Naive B cell (primary cell): Measurements from ENCODE around the gene IFI27L2. TPM values are rescaled to one million over a fixed set of nuclear protein-coding genes. Genes with fewer than 3 reads are reported as not detected.

Experiments
- ATAC-seq, 2 donors: fragments of 150-1000 bp; cut with Tn5 transposase; 2 replicates each; pipeline ENCODE4 v1.10.0; 2021; ENCODE audit warnings: low read depth in 2 of 2, mild to moderate bottlenecking in 2 of 2, moderate library complexity in 2 of 2
- DNase-seq: peaks from one replicate; pipeline ENCODE4 v3.0.0; 2022
- H3K27ac Mint-ChIP-seq, 6 donors: one replicate each; pipeline ENCODE4 v1.8.0; 2020 to 2022; ENCODE audit warnings: mild to moderate bottlenecking in 6 of 6, mixed read lengths in 6 of 6, moderate library complexity in 5 of 6, inconsistent platforms in 2 of 6
- H3K27me3 Mint-ChIP-seq, 3 donors: one replicate each; pipeline ENCODE4 v1.8.0; 2021 to 2022; ENCODE audit warnings: mixed read lengths in 3 of 3, mild to moderate bottlenecking in 1 of 3
- H3K36me3 Mint-ChIP-seq, 2 donors: one replicate each; pipeline ENCODE4 v1.8.0; 2020 to 2022; ENCODE audit warnings: mixed read lengths in 2 of 2, inconsistent platforms in 1 of 2, mild to moderate bottlenecking in 1 of 2
- H3K4me1 Mint-ChIP-seq, 3 donors: one replicate each; pipeline ENCODE4 v1.8.0; 2020 to 2022; ENCODE audit warnings: mixed read lengths in 3 of 3, inconsistent platforms in 1 of 3, mild to moderate bottlenecking in 1 of 3, moderate library complexity in 1 of 3
- H3K4me3 Mint-ChIP-seq, 8 donors: one replicate each; pipeline ENCODE4 v1.8.0; 2020 to 2022; ENCODE audit warnings: mild to moderate bottlenecking in 8 of 8, mixed read lengths in 8 of 8, moderate library complexity in 8 of 8, inconsistent platforms in 2 of 8
- H3K9me3 Mint-ChIP-seq, 7 donors: one replicate each; pipeline ENCODE4 v1.8.0; 2020 to 2022; ENCODE audit warnings: mixed read lengths in 7 of 7, mild to moderate bottlenecking in 5 of 7, inconsistent platforms in 2 of 7, moderate library complexity in 1 of 7
- polyA plus RNA-seq, 6 donors: library from polyadenylated mRNA; unstranded; fragments of 300-500 nt; fragmentation: Illumina TruSeq; gene quantifications; one replicate each; pipeline ENCODE4 v1.2.3, GENCODE V29; 2021; ENCODE audit warnings: low read depth in 6 of 6

Gene IFI27L2
- polyA plus RNA-seq, 6 donors from 2014 or later: 62.8 to 96.4 (median 72.6) TPM

GRCh38 chr14:94126800-94127199, 2.6 kb downstream of the IFI27L2 start:
- peaks cover 0 to 11% (median 9%) of the 10 kb centered on the region in 3 donors for H3K27me3 Mint-ChIP-seq

GRCh38 chr14:94126419-94126677, 3.1 kb downstream of the IFI27L2 start:
- peak overlapping the region in 1 of 8 donors; percentile 1 for H3K4me3 Mint-ChIP-seq
- peaks cover 2 to 15% (median 13%) of the 10 kb centered on the region in 3 donors for H3K27me3 Mint-ChIP-seq
- peaks cover 19 to 22% (median 20%) of the 10 kb centered on the region in 3 donors for H3K4me1 Mint-ChIP-seq
- no peak for DNase-seq
- no peak for ATAC-seq
- peaks cover 0 to 11% of the 10 kb centered on the region in 2 donors for H3K36me3 Mint-ChIP-seq
- no peak overlapping the region for H3K27ac Mint-ChIP-seq
- peaks cover 2 to 19% (median 10%) of the 10 kb centered on the region in 7 donors for H3K9me3 Mint-ChIP-seq

More at GRCh38 chr14:94126800-94127199, 2.6 kb downstream of the IFI27L2 start:
- Mint-ChIP-seq H3K36me3 (peaks cover 0 to 9% of the 10 kb centered on the region in 2 donors), H3K4me1 (peaks cover 19 to 22% (median 20%) of the 10 kb centered on the region in 3 donors), H3K9me3 (peaks cover 2 to 14% (median 10%) of the 10 kb centered on the region in 7 donors), H3K27ac (no peak overlapping the region), H3K4me3 (peak overlapping the region in 1 of 8 donors; percentile 92)
- no peak for ATAC-seq
- no peak for DNase-seq

GRCh38 chr14:94125659-94126418, 3.6 kb downstream of the IFI27L2 start:
- Mint-ChIP-seq H3K4me1 (peaks cover 19 to 22% (median 20%) of the 10 kb centered on the region in 3 donors), H3K27me3 (peaks cover 7 to 20% (median 18%) of the 10 kb centered on the region in 3 donors), H3K27ac (peak overlapping the region in 1 of 6 donors; percentile 54), H3K36me3 (peaks cover 3 to 16% of the 10 kb centered on the region in 2 donors), H3K4me3 (peak overlapping the region in 1 of 8 donors; percentile 27), H3K9me3 (peaks cover 4 to 24% (median 12%) of the 10 kb centered on the region in 7 donors)
- ATAC-seq (no peak), DNase-seq (no peak)

GRCh38 chr14:94124582-94125377, 4.6 kb downstream of the IFI27L2 start:
- peaks cover 13 to 15% (median 15%) of the 10 kb centered on the region in 3 donors for H3K4me1 Mint-ChIP-seq
- no peak for ATAC-seq
- no peak for DNase-seq
- peak overlapping the region in 1 of 8 donors; percentile 48 for H3K4me3 Mint-ChIP-seq
- no peak overlapping the region for H3K27ac Mint-ChIP-seq
- peaks cover 11 to 34% (median 16%) of the 10 kb centered on the region in 7 donors for H3K9me3 Mint-ChIP-seq
- peaks cover 13 to 29% (median 25%) of the 10 kb centered on the region in 3 donors for H3K27me3 Mint-ChIP-seq
- H3K36me3 Mint-ChIP-seq: peaks cover 7 to 24% of the 10 kb centered on the region in 2 donors

- Mint-ChIP-seq H3K9me3 (peaks cover 12 to 41% (median 19%) of the 10 kb centered on the region in 7 donors), H3K4me3 (no peak overlapping the region), H3K27ac (no peak overlapping the region), H3K36me3 (peaks cover 7 to 29% of the 10 kb centered on the region in 2 donors), H3K27me3 (peaks cover 13 to 37% (median 25%) of the 10 kb centered on the region in 3 donors), H3K4me1 (peaks cover 5 to 7% (median 6%) of the 10 kb centered on the region in 3 donors)
- ATAC-seq (no peak), DNase-seq (no peak)
Observed at GRCh38 chr14:94123868-94124267, 5.5 kb downstream of the IFI27L2 start.

GRCh38 chr14:94123296-94123695, 6.1 kb downstream of the IFI27L2 start:
- no peak overlapping the region for H3K4me3 Mint-ChIP-seq
- H3K27ac Mint-ChIP-seq: no peak overlapping the region

GRCh38 chr14:94122438-94122837, 7.0 kb downstream of the IFI27L2 start:
- Mint-ChIP-seq H3K4me3 (no peak overlapping the region), H3K27ac (no peak overlapping the region), H3K9me3 (peaks cover 12 to 41% (median 19%) of the 10 kb centered on the region in 7 donors), H3K27me3 (peaks cover 15 to 44% (median 34%) of the 10 kb centered on the region in 3 donors), H3K4me1 (no peaks in the 10 kb centered on the region), H3K36me3 (peaks cover 7 to 29% of the 10 kb centered on the region in 2 donors)
- DNase-seq (no peak), ATAC-seq (no peak)

More at GRCh38 chr14:94123296-94123695, 6.1 kb downstream of the IFI27L2 start:
- Mint-ChIP-seq H3K36me3 (peaks cover 7 to 29% of the 10 kb centered on the region in 2 donors), H3K4me1 (peaks cover 0 to under 1% (median under 1%) of the 10 kb centered on the region in 3 donors), H3K9me3 (peaks cover 12 to 41% (median 19%) of the 10 kb centered on the region in 7 donors), H3K27me3 (peaks cover 13 to 37% (median 25%) of the 10 kb centered on the region in 3 donors)
- DNase-seq: no peak
- no peak for ATAC-seq

GRCh38 chr14:94121485-94121884, 7.9 kb downstream of the IFI27L2 start:
- Mint-ChIP-seq H3K36me3 (peaks cover 7 to 29% of the 10 kb centered on the region in 2 donors), H3K4me3 (no peak overlapping the region), H3K4me1 (no peaks in the 10 kb centered on the region), H3K27me3 (peaks cover 25 to 54% (median 43%) of the 10 kb centered on the region in 3 donors), H3K9me3 (peaks cover 12 to 41% (median 19%) of the 10 kb centered on the region in 7 donors), H3K27ac (no peak overlapping the region)
- ATAC-seq (no peak), DNase-seq (no peak)

GRCh38 chr14:94120667-94121340, 8.6 kb downstream of the IFI27L2 start:
- H3K36me3 Mint-ChIP-seq: peaks cover 7 to 29% of the 10 kb centered on the region in 2 donors
- no peak overlapping the region for H3K4me3 Mint-ChIP-seq
- no peaks in the 10 kb centered on the region for H3K4me1 Mint-ChIP-seq
- H3K27me3 Mint-ChIP-seq: peaks cover 28 to 61% (median 50%) of the 10 kb centered on the region in 3 donors
- H3K9me3 Mint-ChIP-seq: peaks cover 12 to 41% (median 19%) of the 10 kb centered on the region in 7 donors
- H3K27ac Mint-ChIP-seq: no peak overlapping the region
- ATAC-seq: no peak
- no peak for DNase-seq

GRCh38 chr14:94119071-94119470, 10.3 kb downstream of the IFI27L2 start:
- Mint-ChIP-seq H3K4me3 (no peak overlapping the region), H3K27ac (no peak overlapping the region), H3K4me1 (no peaks in the 10 kb centered on the region), H3K27me3 (peaks cover 33 to 78% (median 67%) of the 10 kb centered on the region in 3 donors), H3K36me3 (peaks cover 7 to 29% of the 10 kb centered on the region in 2 donors), H3K9me3 (peaks cover 12 to 41% (median 19%) of the 10 kb centered on the region in 7 donors)
- ATAC-seq (no peak), DNase-seq (no peak)

- H3K9me3 Mint-ChIP-seq: peaks cover 10 to 37% (median 19%) of the 10 kb centered on the region in 7 donors
- H3K4me3 Mint-ChIP-seq: no peak overlapping the region
- H3K27me3 Mint-ChIP-seq: peaks cover 37 to 86% (median 75%) of the 10 kb centered on the region in 3 donors
- peak overlapping the region in 1 of 6 donors; percentile 69 for H3K27ac Mint-ChIP-seq
- no peaks in the 10 kb centered on the region for H3K4me1 Mint-ChIP-seq
- ATAC-seq: no peak
- H3K36me3 Mint-ChIP-seq: peaks cover 7 to 28% of the 10 kb centered on the region in 2 donors
- no peak for DNase-seq
Observed at GRCh38 chr14:94117856-94118255, 11.5 kb downstream of the IFI27L2 start.

- H3K9me3 Mint-ChIP-seq: peaks cover 6 to 26% (median 15%) of the 10 kb centered on the region in 7 donors
- H3K27me3 Mint-ChIP-seq: peaks cover 39 to 88% (median 75%) of the 10 kb centered on the region in 3 donors
- H3K27ac Mint-ChIP-seq: no peak overlapping the region
- no peak for ATAC-seq
- H3K4me3 Mint-ChIP-seq: no peak overlapping the region
- no peak for DNase-seq
- no peaks in the 10 kb centered on the region for H3K4me1 Mint-ChIP-seq
- peaks cover 7 to 20% of the 10 kb centered on the region in 2 donors for H3K36me3 Mint-ChIP-seq
Observed at GRCh38 chr14:94116701-94117100, 12.7 kb downstream of the IFI27L2 start.

GRCh38 chr14:94115631-94116030, 13.8 kb downstream of the IFI27L2 start:
- Mint-ChIP-seq H3K4me1 (no peaks in the 10 kb centered on the region), H3K9me3 (peaks cover 2 to 15% (median 10%) of the 10 kb centered on the region in 7 donors), H3K36me3 (peaks cover 1 to 11% of the 10 kb centered on the region in 2 donors), H3K4me3 (peak overlapping the region in 1 of 8 donors; percentile 74), H3K27ac (peak overlapping the region in 1 of 6 donors; percentile 74), H3K27me3 (peaks cover 30 to 77% (median 65%) of the 10 kb centered on the region in 3 donors)
- ATAC-seq: no peak
- DNase-seq: no peak
